ENCODE measurements around the gene SEC24A.
"Not testable (repeated sequence)": the region's sequence is repeated elsewhere in the genome, so short reads cannot be mapped to it uniquely, and the experiment has no call there.

- TF ChIP-seq CTCF (conservative IDR thresholded peaks at IDR 0.05); EZH2 (IDR thresholded peaks at IDR 0.05; ENCODE audit: low read depth): not testable (repeated sequence)
These were observed 66.9 kb downstream of the SEC24A start for GRCh38 chr5:134715466-134715865.

Measured in PC-9 (cell line).